Neuronal stem cell (in vitro differentiated cells): ENCODE results near the gene GLUD2.

ENCODE experiments used
- DNase-seq: peaks from one replicate; pipeline ENCODE4 v3.0.0-alpha.2; 2013; ENCODE audit warnings: low spot score
- H2AFZ ChIP-seq: one replicate; pipeline ENCODE4 v1.6.1; 2013; ENCODE audit warnings: mild to moderate bottlenecking, low read length, inconsistent platforms
- H2AK5ac ChIP-seq: 2 replicates; pipeline ENCODE4 v1.6.1; 2013; ENCODE audit warnings: low read depth, mild to moderate bottlenecking, inconsistent platforms, low read length, moderate library complexity, mixed read lengths
- H2BK120ac ChIP-seq: 2 replicates; pipeline ENCODE4 v1.6.1; 2013; ENCODE audit warnings: low read depth, mild to moderate bottlenecking, inconsistent platforms, low read length, moderate library complexity, mixed read lengths
- H2BK12ac ChIP-seq: one replicate; pipeline ENCODE4 v1.6.1; 2013; ENCODE audit warnings: low read length, inconsistent platforms
- H2BK15ac ChIP-seq: 2 replicates; pipeline ENCODE4 v1.6.1; 2013; ENCODE audit warnings: mild to moderate bottlenecking, low read length, inconsistent platforms, mixed read lengths
- H2BK5ac ChIP-seq: one replicate; pipeline ENCODE4 v1.6.1; 2013; ENCODE audit warnings: inconsistent platforms, mild to moderate bottlenecking, low read length, moderate library complexity
- H3K14ac ChIP-seq: one replicate; pipeline ENCODE4 v1.6.1; 2013; ENCODE audit warnings: low read length, inconsistent platforms
- H3K18ac ChIP-seq: 2 replicates; pipeline ENCODE4 v1.6.1; 2013; ENCODE audit warnings: low read length, inconsistent platforms
- H3K23ac ChIP-seq: 2 replicates; pipeline ENCODE4 v1.6.1; 2013; ENCODE audit warnings: low read depth, mild to moderate bottlenecking, mixed read lengths, low read length, inconsistent platforms; ENCODE audit not compliant: poor library complexity
- H3K27ac ChIP-seq: replicated peaks from 3 replicates; pipeline ENCODE4 v1.5.1; 2013; ENCODE audit warnings: low read length, inconsistent platforms
- H3K27me3 ChIP-seq, 3 experiments: 2 replicates each; pipeline ENCODE4 v1.6.1; 2013; ENCODE audit warnings: low read length in 3 of 3, mild to moderate bottlenecking in 2 of 3, inconsistent platforms in 1 of 3, low read depth in 1 of 3, mixed read lengths in 1 of 3, moderate library complexity in 1 of 3; ENCODE audit not compliant: control insufficient read depth in 3 of 3, insufficient read depth in 3 of 3
- H3K36me3 ChIP-seq, 2 donors: replicated peaks in 1 of 2; 2 replicates each; pipeline ENCODE4 v1.6.1; 2013; ENCODE audit warnings: low read length in 2 of 2; ENCODE audit not compliant: control insufficient read depth in 2 of 2, insufficient read depth in 2 of 2
- H3K4ac ChIP-seq: 2 replicates; pipeline ENCODE4 v1.6.1; 2013; ENCODE audit warnings: inconsistent platforms, mild to moderate bottlenecking, low read length, moderate library complexity
- H3K4me1 ChIP-seq, 2 donors: 1 replicate in 1 of 2; 2 replicates in 1 of 2; pipeline ENCODE4 v1.6.1; 2013; ENCODE audit warnings: low read length in 2 of 2, low read depth in 1 of 2; ENCODE audit not compliant: control insufficient read depth in 2 of 2, insufficient read depth in 1 of 2
- H3K4me2 ChIP-seq: one replicate; pipeline ENCODE4 v1.6.1; 2013; ENCODE audit warnings: mild to moderate bottlenecking, low read length, inconsistent platforms; ENCODE audit not compliant: insufficient read depth, poor library complexity, severe bottlenecking
- H3K4me3 ChIP-seq, 2 donors: 2 replicates each; pipeline ENCODE4 v1.5.1; 2013; ENCODE audit warnings: low read length in 2 of 2, mild to moderate bottlenecking in 2 of 2, inconsistent platforms in 1 of 2, moderate library complexity in 1 of 2
- H3K79me1 ChIP-seq: one replicate; pipeline ENCODE4 v1.6.1; 2013; ENCODE audit warnings: low read depth, mild to moderate bottlenecking, inconsistent platforms, low read length, moderate library complexity
- H3K9ac ChIP-seq: one replicate; pipeline ENCODE4 v1.6.1; 2013; ENCODE audit warnings: mild to moderate bottlenecking, low read depth, low read length, inconsistent platforms; ENCODE audit not compliant: poor library complexity
- H3K9me3 ChIP-seq, 2 donors: replicated peaks in 1 of 2; 2 replicates each; pipeline versions ENCODE3 to v1.6.1; 2013; ENCODE audit warnings: low read length in 2 of 2, mild to moderate bottlenecking in 2 of 2, inconsistent platforms in 1 of 2, low read depth in 1 of 2, mixed read lengths in 1 of 2, moderate library complexity in 1 of 2; ENCODE audit not compliant: control insufficient read depth in 2 of 2, insufficient read depth in 1 of 2
- H4K8ac ChIP-seq: one replicate; pipeline ENCODE4 v1.6.1; 2013; ENCODE audit warnings: low read depth, mild to moderate bottlenecking, inconsistent platforms, low read length, moderate library complexity
- H4K91ac ChIP-seq: one replicate; pipeline ENCODE4 v1.6.1; 2013; ENCODE audit warnings: low read length, low read depth, mild to moderate bottlenecking, inconsistent platforms; ENCODE audit not compliant: poor library complexity
- WGBS, 2 donors: extraction: QIAGEN DNeasy Blood & Tissue Kit; methylation state at CpG; one replicate each; pipeline ENCODE4 v1.1.7; 2013; ENCODE audit warnings: missing lambda C conversion rate in 2 of 2, mixed read lengths in 1 of 2; ENCODE audit not compliant: insufficient read length in 2 of 2, insufficient replicate concordance in 1 of 2; ENCODE audit errors: extremely low coverage in 2 of 2; 5-methylcytosine and 5-hydroxymethylcytosine counted together

Gene GLUD2

DNA sequence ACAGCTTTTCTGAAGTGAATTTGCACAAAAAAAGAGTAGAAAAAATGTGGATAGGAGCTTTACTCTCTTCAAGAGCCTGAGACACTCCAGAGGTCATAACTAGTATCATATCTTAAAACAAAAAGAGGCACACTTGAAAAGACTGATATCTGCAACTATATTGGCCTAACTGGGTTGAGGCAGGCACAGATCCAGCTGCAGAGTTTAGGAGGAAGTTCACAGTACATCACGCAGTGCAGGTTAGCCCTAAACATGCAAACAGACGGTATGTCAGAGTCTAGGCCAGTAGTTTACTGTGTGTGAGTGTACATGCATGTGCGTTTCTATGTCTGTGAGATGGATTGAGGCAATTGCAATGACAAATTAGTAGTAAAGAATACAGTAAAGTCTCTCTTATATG, 37.6 kb upstream of the GLUD2 start:
- Histone ChIP-seq H4K91ac (no peak overlapping the region), H2BK12ac (no peak overlapping the region), H2AK5ac (no peak overlapping the region), H3K4me2 (no peak overlapping the region), H3K36me3 (no peaks in the 10 kb centered on the region), H2BK5ac (no peak overlapping the region), H3K79me1 (no peaks in the 10 kb centered on the region), H2BK15ac (no peak overlapping the region), H3K9me3 (no peaks in the 10 kb centered on the region), H4K8ac (no peak overlapping the region), H3K4me1 (no peaks in the 10 kb centered on the region), H3K23ac (no peak overlapping the region), H3K27ac (no peak overlapping the region), H3K18ac (no peak overlapping the region), H3K4me3 (no peak overlapping the region), H2AFZ (no peak overlapping the region), H2BK120ac (no peak overlapping the region), H3K4ac (no peak overlapping the region), H3K27me3 (no peaks in the 10 kb centered on the region), H3K14ac (no peak overlapping the region), H3K9ac (no peak overlapping the region)
- no peak for DNase-seq
- no CpG with 5 or more reads among the region's 3 CpGs for WGBS, 2 donors

DNA sequence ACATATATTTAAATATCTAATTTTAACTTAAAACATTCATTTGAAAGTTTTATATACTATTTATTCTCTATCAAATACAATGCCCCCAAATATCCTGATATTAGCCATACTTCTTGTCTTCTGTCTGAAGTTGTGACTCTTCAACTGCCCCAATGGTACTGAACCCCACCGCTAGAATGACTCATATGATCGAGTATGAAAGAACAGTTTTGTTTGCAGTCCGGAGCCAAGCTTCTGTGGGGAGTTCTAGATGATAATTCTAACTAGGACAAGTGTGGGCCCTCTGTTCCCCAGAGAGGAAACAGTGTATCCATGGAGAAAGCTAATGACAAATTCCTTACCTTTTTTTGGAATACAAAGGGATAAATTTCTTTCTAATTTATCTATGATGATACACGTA, 37.2 kb upstream of the GLUD2 start:
- Histone ChIP-seq H2AFZ (no peak overlapping the region), H3K9ac (no peak overlapping the region), H2BK120ac (no peak overlapping the region), H3K4me2 (no peak overlapping the region), H3K14ac (no peak overlapping the region), H4K91ac (no peak overlapping the region), H2AK5ac (no peak overlapping the region), H4K8ac (no peak overlapping the region), H2BK12ac (no peak overlapping the region), H2BK5ac (no peak overlapping the region), H3K4me1 (no peaks in the 10 kb centered on the region), H3K9me3 (no peaks in the 10 kb centered on the region), H3K4ac (no peak overlapping the region), H3K27me3 (no peaks in the 10 kb centered on the region), H3K27ac (no peak overlapping the region), H3K79me1 (no peaks in the 10 kb centered on the region), H3K36me3 (no peaks in the 10 kb centered on the region), H2BK15ac (no peak overlapping the region), H3K23ac (no peak overlapping the region), H3K4me3 (no peak overlapping the region), H3K18ac (no peak overlapping the region)
- DNase-seq: no peak
- no CpG with 5 or more reads among the region's 4 CpGs for WGBS, 2 donors

DNA sequence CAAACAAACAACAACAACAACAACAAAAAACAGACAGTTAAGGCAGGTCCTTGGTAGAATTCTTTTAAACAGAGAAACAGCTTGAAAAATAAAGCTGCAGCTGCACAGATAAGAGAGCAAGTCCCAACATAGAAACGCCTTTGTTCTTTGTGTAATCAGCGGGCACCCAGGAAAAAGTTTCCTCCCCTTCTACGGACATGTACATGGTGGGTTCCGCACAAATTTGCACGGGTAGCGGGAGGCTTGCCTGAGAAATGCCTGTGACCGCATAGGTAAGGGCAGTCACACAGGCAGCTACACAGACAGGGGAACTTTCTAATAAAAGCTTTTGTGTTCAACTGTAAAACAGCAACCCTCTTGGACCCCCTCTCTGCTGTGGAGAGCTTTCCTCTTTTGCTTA, 36.2 kb upstream of the GLUD2 start:
- WGBS, 2 donors: no CpG with 5 or more reads among the region's 7 CpGs

DNA sequence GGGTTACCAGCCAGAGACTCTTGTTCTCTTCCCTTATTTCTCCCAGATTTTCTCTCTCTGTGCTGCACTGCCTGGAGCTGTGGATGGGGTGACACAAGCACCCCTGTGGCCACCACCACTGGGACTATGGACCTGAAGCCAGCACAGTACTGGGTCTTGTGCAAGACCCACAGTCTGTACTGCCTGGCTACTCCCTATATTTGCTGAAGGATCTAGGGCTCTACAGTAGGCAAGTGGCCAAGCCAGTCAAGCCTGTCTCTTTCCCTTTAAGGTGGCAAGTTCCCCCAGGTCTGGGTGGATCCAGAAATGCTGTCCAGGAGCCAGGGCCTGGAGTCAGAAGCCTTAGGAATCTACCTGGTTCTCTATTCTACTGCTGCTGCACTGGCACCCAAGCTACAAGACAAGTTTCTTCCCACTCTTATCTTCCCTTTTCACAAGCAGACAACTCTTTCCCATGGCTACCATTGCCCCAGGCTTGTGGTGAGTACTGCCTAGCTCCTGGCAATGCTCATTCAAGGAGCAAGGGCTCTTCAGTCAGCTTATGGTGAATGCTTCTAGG, 33.4 kb upstream of the GLUD2 start:
- H3K27ac ChIP-seq: no peak overlapping the region
- no peak overlapping the region for H2BK15ac ChIP-seq
- H3K14ac ChIP-seq: no peak overlapping the region
- no peak overlapping the region for H2BK12ac ChIP-seq
- H4K91ac ChIP-seq: no peak overlapping the region
- no peak overlapping the region for H2BK5ac ChIP-seq
- no peak overlapping the region for H3K9ac ChIP-seq
- H3K23ac ChIP-seq: no peak overlapping the region
- no peaks in the 10 kb centered on the region for H3K36me3 ChIP-seq
- H2AK5ac ChIP-seq: no peak overlapping the region
- H3K4ac ChIP-seq: no peak overlapping the region
- H3K79me1 ChIP-seq: no peaks in the 10 kb centered on the region
- H3K4me2 ChIP-seq: no peak overlapping the region
- no peak overlapping the region for H2AFZ ChIP-seq
- no peak overlapping the region for H3K4me3 ChIP-seq
- no peaks in the 10 kb centered on the region for H3K4me1 ChIP-seq
- no peak overlapping the region for H3K18ac ChIP-seq
- no peaks in the 10 kb centered on the region for H3K27me3 ChIP-seq
- H4K8ac ChIP-seq: no peak overlapping the region
- no peak for DNase-seq
- no peak overlapping the region for H2BK120ac ChIP-seq
- H3K9me3 ChIP-seq: no peaks in the 10 kb centered on the region

More for the DNA sequence above, 36.2 kb upstream of the GLUD2 start:
- no peaks in the 10 kb centered on the region for H3K79me1 ChIP-seq
- H4K91ac ChIP-seq: no peak overlapping the region
- no peak overlapping the region for H2BK5ac ChIP-seq
- H3K23ac ChIP-seq: no peak overlapping the region
- no peak overlapping the region for H3K4me2 ChIP-seq
- no peak overlapping the region for H2BK12ac ChIP-seq
- no peak for DNase-seq
- H2AK5ac ChIP-seq: no peak overlapping the region
- H2BK120ac ChIP-seq: no peak overlapping the region
- H3K4ac ChIP-seq: no peak overlapping the region
- H2BK15ac ChIP-seq: no peak overlapping the region
- no peaks in the 10 kb centered on the region for H3K36me3 ChIP-seq
- H3K9ac ChIP-seq: no peak overlapping the region
- H2AFZ ChIP-seq: no peak overlapping the region
- no peaks in the 10 kb centered on the region for H3K27me3 ChIP-seq
- no peak overlapping the region for H4K8ac ChIP-seq
- no peak overlapping the region for H3K18ac ChIP-seq
- no peak overlapping the region for H3K27ac ChIP-seq
- H3K4me3 ChIP-seq: no peak overlapping the region
- H3K14ac ChIP-seq: no peak overlapping the region
- H3K9me3 ChIP-seq: no peaks in the 10 kb centered on the region
- no peaks in the 10 kb centered on the region for H3K4me1 ChIP-seq
